ENCODE results near the gene MACO1.

Gene MACO1

GRCh38 chr1:25445993-25446538 lies 15.4 kb downstream of the MACO1 start:
- Histone ChIP-seq H3K9me3 (ENCODE audit: low read length) (no peaks in the 10 kb centered on the region), H3K27ac (ENCODE audit: low read depth, low read length, poor library complexity, severe bottlenecking) (no peak overlapping the region), H4K20me1 (ENCODE audit: insufficient read depth, low read length) (no peaks in the 10 kb centered on the region), H3K4me3 (ENCODE audit: low read depth, low read length, poor library complexity, severe bottlenecking) (no peak overlapping the region), H3K27me3 (ENCODE audit: insufficient read depth, low read length) (no peaks in the 10 kb centered on the region), H3K36me3 (ENCODE audit: insufficient read depth, low read length) (peaks cover 25% of the 10 kb centered on the region; the same call in 1 of the 2 replicates), H3K9me2 (ENCODE audit: low read depth, low read length) (no peaks in the 10 kb centered on the region), H3F3A (ENCODE audit: insufficient read depth, low read length) (no peaks in the 10 kb centered on the region), H3K4me1 (ENCODE audit: insufficient read depth, low read length, severe bottlenecking) (peaks cover 30% of the 10 kb centered on the region), H3K4me2 (ENCODE audit: low read length) (peak overlapping the region; percentile 5; the same call in 1 of the 2 replicates), H3K9ac (ENCODE audit: low read length) (no peak overlapping the region), H3K79me2 (ENCODE audit: insufficient read depth, low read length) (peaks cover 46% of the 10 kb centered on the region), H2AFZ (ENCODE audit: low read length) (no peak overlapping the region)
- TF ChIP-seq CTCF (IDR thresholded peaks at IDR 0.05; ENCODE audit: low read length) (no peak), EZH2 (IDR thresholded peaks at IDR 0.05; ENCODE audit: borderline replicate concordance, low read length) (no peak)

DNA sequence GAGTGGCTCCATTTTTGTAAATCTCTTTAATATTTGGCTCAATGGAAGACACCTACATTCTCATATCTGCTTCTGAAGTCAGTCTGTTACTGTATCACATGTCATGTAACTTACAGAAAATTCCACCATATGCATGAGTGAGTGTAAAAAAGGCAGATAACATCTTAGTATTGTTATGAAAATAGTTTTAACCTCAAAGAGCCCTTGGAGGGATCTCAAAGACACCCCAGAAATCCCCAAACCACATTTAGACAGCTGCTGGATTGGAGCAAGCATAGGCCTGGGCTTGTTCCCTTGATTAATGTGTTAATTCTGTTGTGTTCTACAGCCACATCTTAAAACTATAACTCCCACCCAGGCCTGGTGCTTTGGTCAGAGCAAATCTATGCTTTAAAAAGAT lies 16.9 kb downstream of the MACO1 start:
- H3F3A ChIP-seq (ENCODE audit: insufficient read depth, low read length): no peaks in the 10 kb centered on the region

DNA sequence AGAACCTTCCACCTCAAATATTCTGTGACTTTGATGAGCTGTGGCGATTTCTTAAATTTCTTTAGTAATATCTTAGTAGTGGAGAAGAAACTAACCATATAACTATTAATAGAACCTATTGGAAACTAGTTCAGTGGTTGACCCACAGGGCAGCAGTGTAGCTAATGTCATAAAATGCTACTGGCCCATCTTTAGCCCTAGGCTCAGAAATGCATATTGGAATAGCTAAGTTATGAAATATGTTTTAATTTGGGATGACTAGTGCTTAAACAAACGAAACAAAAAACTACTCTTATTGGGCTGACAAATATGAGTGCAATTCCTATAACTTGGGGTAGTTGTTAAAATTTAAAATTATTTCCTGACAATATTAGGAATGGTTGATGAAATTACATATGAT lies 20.2 kb downstream of the MACO1 start:
- no peaks in the 10 kb centered on the region for H3F3A ChIP-seq (ENCODE audit: insufficient read depth, low read length)
- H3K36me3 ChIP-seq (ENCODE audit: insufficient read depth, low read length): peaks cover 31% of the 10 kb centered on the region; the same call in 1 of the 2 replicates
- H3K9me3 ChIP-seq (ENCODE audit: low read length): no peaks in the 10 kb centered on the region

More for the DNA sequence above, 16.9 kb downstream of the MACO1 start:
- Histone ChIP-seq H3K4me3 (ENCODE audit: low read depth, low read length, poor library complexity, severe bottlenecking) (no peak overlapping the region), H3K4me1 (ENCODE audit: insufficient read depth, low read length, severe bottlenecking) (peaks cover 41% of the 10 kb centered on the region), H3K9ac (ENCODE audit: low read length) (no peak overlapping the region), H3K27me3 (ENCODE audit: insufficient read depth, low read length) (no peaks in the 10 kb centered on the region), H3K79me2 (ENCODE audit: insufficient read depth, low read length) (peaks cover 38% of the 10 kb centered on the region), H3K36me3 (ENCODE audit: insufficient read depth, low read length) (peaks cover 25% of the 10 kb centered on the region; the same call in 1 of the 2 replicates), H4K20me1 (ENCODE audit: insufficient read depth, low read length) (no peaks in the 10 kb centered on the region), H3K9me3 (ENCODE audit: low read length) (no peaks in the 10 kb centered on the region), H3K27ac (ENCODE audit: low read depth, low read length, poor library complexity, severe bottlenecking) (peak overlapping the region; percentile 7), H3K9me2 (ENCODE audit: low read depth, low read length) (no peaks in the 10 kb centered on the region), H3K4me2 (ENCODE audit: low read length) (no peak overlapping the region), H2AFZ (ENCODE audit: low read length) (no peak overlapping the region)
- TF ChIP-seq EZH2 (IDR thresholded peaks at IDR 0.05; ENCODE audit: borderline replicate concordance, low read length): no peak
- TF ChIP-seq CTCF (IDR thresholded peaks at IDR 0.05; ENCODE audit: low read length): no peak

More for the DNA sequence above, 20.2 kb downstream of the MACO1 start:
- no peak overlapping the region for H3K27ac ChIP-seq (ENCODE audit: low read depth, low read length, poor library complexity, severe bottlenecking)
- no peak for TF ChIP-seq EZH2 (IDR thresholded peaks at IDR 0.05; ENCODE audit: borderline replicate concordance, low read length)
- TF ChIP-seq CTCF (IDR thresholded peaks at IDR 0.05; ENCODE audit: low read length): no peak
- H3K4me1 ChIP-seq (ENCODE audit: insufficient read depth, low read length, severe bottlenecking): peaks cover 33% of the 10 kb centered on the region
- H3K27me3 ChIP-seq (ENCODE audit: insufficient read depth, low read length): no peaks in the 10 kb centered on the region
- H3K9me2 ChIP-seq (ENCODE audit: low read depth, low read length): no peaks in the 10 kb centered on the region
- no peak overlapping the region for H3K9ac ChIP-seq (ENCODE audit: low read length)
- no peak overlapping the region for H2AFZ ChIP-seq (ENCODE audit: low read length)
- H4K20me1 ChIP-seq (ENCODE audit: insufficient read depth, low read length): no peaks in the 10 kb centered on the region
- no peak overlapping the region for H3K4me3 ChIP-seq (ENCODE audit: low read depth, low read length, poor library complexity, severe bottlenecking)
- H3K79me2 ChIP-seq (ENCODE audit: insufficient read depth, low read length): peaks cover 8% of the 10 kb centered on the region; the same call in 1 of the 2 replicates
- no peak overlapping the region for H3K4me2 ChIP-seq (ENCODE audit: low read length)
